Measurements from ENCODE around the gene CSNK2A3.

GRCh38 chr11:11313426-11313825 lies 39.6 kb downstream of the CSNK2A3 start:
- TF ChIP-seq CTCF (IDR thresholded peaks at IDR 0.05), result no peak
- no peak for TF ChIP-seq POLR2A (IDR thresholded peaks at IDR 0.05)
- no peak for TF ChIP-seq POLR2AphosphoS5 (IDR thresholded peaks at IDR 0.05; ENCODE audit: insufficient read depth in 1 of 2, low read depth in 1 of 2)
